DOHH2 (cell line): Measurements from ENCODE around the gene ORC1.

ENCODE experiments used
- H3F3A ChIP-seq: fragments of 200-600 bp; sonication (generic), shearing (Covaris generic); 2 replicates; pipeline ENCODE4 v1.6.0; 2016; ENCODE audit warnings: antibody characterized with exemption, mild to moderate bottlenecking; ENCODE audit not compliant: control insufficient read depth, insufficient read depth
- H3K27ac ChIP-seq: fragments of 200-600 bp; sonication (generic); 2 replicates; pipeline ENCODE4 v1.5.1; 2014; ENCODE audit warnings: low read depth, mild to moderate bottlenecking, low read length, moderate library complexity
- H3K27me3 ChIP-seq: fragments of 200-600 bp; sonication (generic); 2 replicates; pipeline ENCODE4 v1.6.1; 2014; ENCODE audit warnings: mild to moderate bottlenecking, low read length, mixed read lengths; ENCODE audit not compliant: control insufficient read depth
- H3K36me3 ChIP-seq: fragments of 200-600 bp; sonication (generic); 2 replicates; pipeline ENCODE4 v1.6.1; 2014; ENCODE audit warnings: mild to moderate bottlenecking, low read length, moderate library complexity, mixed read lengths; ENCODE audit not compliant: control insufficient read depth
- H3K4me1 ChIP-seq: fragments of 200-600 bp; sonication (generic); 2 replicates; pipeline ENCODE4 v1.6.1; 2014; ENCODE audit warnings: mild to moderate bottlenecking, low read length, mixed read lengths; ENCODE audit not compliant: control insufficient read depth
- H3K4me2 ChIP-seq: fragments of 200-600 bp; sonication (generic); 2 replicates; pipeline ENCODE4 v1.6.0; 2014; ENCODE audit warnings: mild to moderate bottlenecking, low read length, moderate library complexity
- H3K4me3 ChIP-seq: fragments of 200-600 bp; sonication (generic); 2 replicates; pipeline ENCODE4 v1.5.1; 2014; ENCODE audit warnings: mild to moderate bottlenecking, low read length, mixed read lengths
- H3K79me2 ChIP-seq: fragments of 200-600 bp; sonication (generic); 2 replicates; pipeline ENCODE4 v1.6.1; 2014; ENCODE audit warnings: mild to moderate bottlenecking, low read length, mixed read lengths; ENCODE audit not compliant: control insufficient read depth
- H3K9me2 ChIP-seq: fragments of 200-600 bp; sonication (generic); replicated peaks from 2 replicates; pipeline ENCODE4 v1.6.1; 2014; ENCODE audit warnings: mild to moderate bottlenecking, low read length, mixed read lengths; ENCODE audit not compliant: control insufficient read depth
- H3K9me3 ChIP-seq: fragments of 200-600 bp; sonication (generic); 2 replicates; pipeline ENCODE4 v1.6.1; 2014; ENCODE audit warnings: antibody characterized with exemption, low read length, mixed read lengths; ENCODE audit not compliant: control insufficient read depth, insufficient read depth
- H4K20me1 ChIP-seq: fragments of 200-600 bp; sonication (generic); 2 replicates; pipeline ENCODE4 v1.6.0; 2014; ENCODE audit warnings: low read depth, mild to moderate bottlenecking, antibody characterized with exemption, low read length, moderate library complexity; ENCODE audit not compliant: control insufficient read depth, insufficient read depth
- EZH2phosphoT487 ChIP-seq: fragments of 200-600 bp; sonication (generic); IDR thresholded peaks from 2 replicates; pipeline ENCODE4 v1.6.1; 2017; ENCODE audit warnings: borderline replicate concordance, mild to moderate bottlenecking, antibody characterized with exemption, low read length, moderate library complexity, mixed read lengths
- TF ChIP-seq, protein P1 (sequence below): fragments of 200-600 bp; sonication (generic); IDR thresholded peaks from one replicate; pipeline ENCODE4 v1.5.1; 2014; ENCODE audit warnings: antibody characterized with exemption, mild to moderate bottlenecking, low read depth, low read length; ENCODE audit not compliant: poor library complexity, severe bottlenecking

The ORC1 gene

DNA sequence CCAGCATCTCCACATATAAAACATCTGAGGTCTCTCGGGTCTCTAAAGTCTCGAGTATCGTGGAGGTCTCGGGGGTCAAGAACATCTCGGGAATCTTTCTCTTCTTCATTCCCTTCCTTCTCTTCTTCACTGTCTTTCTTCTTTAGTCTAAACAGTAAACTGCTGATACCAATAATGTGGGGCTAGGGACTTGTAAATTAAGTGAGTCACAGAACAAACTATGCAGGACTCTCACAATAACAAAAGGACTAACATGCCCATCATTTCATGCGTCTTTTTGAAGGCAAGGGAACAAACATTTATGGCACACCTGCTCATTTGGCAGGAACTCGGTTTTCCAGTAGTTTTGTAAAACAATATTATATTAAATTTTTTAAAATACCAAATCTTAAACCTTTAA lies 32.6 kb upstream of the ORC1 start:
- Histone ChIP-seq H3K4me2 (no peak overlapping the region), H3K79me2 (no peaks in the 10 kb centered on the region), H3K27ac (no peak overlapping the region), H3F3A (no peaks in the 10 kb centered on the region), H4K20me1 (no peaks in the 10 kb centered on the region), H3K9me2 (no peaks in the 10 kb centered on the region), H3K9me3 (no peaks in the 10 kb centered on the region), H3K36me3 (peaks cover 52% of the 10 kb centered on the region), H3K4me1 (no peaks in the 10 kb centered on the region), H3K27me3 (no peaks in the 10 kb centered on the region), H3K4me3 (no peak overlapping the region)
- TF ChIP-seq EZH2phosphoT487: no peak
- TF ChIP-seq, protein P1, sequence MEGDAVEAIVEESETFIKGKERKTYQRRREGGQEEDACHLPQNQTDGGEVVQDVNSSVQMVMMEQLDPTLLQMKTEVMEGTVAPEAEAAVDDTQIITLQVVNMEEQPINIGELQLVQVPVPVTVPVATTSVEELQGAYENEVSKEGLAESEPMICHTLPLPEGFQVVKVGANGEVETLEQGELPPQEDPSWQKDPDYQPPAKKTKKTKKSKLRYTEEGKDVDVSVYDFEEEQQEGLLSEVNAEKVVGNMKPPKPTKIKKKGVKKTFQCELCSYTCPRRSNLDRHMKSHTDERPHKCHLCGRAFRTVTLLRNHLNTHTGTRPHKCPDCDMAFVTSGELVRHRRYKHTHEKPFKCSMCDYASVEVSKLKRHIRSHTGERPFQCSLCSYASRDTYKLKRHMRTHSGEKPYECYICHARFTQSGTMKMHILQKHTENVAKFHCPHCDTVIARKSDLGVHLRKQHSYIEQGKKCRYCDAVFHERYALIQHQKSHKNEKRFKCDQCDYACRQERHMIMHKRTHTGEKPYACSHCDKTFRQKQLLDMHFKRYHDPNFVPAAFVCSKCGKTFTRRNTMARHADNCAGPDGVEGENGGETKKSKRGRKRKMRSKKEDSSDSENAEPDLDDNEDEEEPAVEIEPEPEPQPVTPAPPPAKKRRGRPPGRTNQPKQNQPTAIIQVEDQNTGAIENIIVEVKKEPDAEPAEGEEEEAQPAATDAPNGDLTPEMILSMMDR: no peak

DNA sequence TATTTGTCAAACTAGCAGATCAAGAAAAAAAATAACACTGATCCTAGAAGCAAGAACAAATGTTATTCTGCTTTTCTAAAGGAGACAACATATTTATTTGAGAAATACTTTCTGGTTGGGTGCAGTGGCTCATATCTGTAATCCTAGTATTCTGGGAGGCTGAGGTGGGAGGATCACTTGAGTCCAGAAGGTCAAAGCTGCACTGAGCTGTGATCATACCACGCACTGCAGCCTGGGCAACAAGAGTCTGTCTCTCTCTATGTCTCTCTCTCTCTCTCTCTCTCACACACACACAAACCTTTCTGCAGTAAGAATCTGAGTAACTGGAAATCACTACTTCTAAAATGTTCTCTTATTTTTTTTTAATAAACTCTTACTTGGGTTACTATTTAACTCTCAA lies 31.4 kb upstream of the ORC1 start:
- no peaks in the 10 kb centered on the region for H4K20me1 ChIP-seq
- no peak overlapping the region for H3K4me3 ChIP-seq
- H3K4me2 ChIP-seq: no peak overlapping the region
- H3K36me3 ChIP-seq: peaks cover 57% of the 10 kb centered on the region
- H3K79me2 ChIP-seq: no peaks in the 10 kb centered on the region
- no peaks in the 10 kb centered on the region for H3F3A ChIP-seq
- no peak overlapping the region for H3K27ac ChIP-seq
- no peaks in the 10 kb centered on the region for H3K9me2 ChIP-seq
- H3K9me3 ChIP-seq: no peaks in the 10 kb centered on the region
- no peaks in the 10 kb centered on the region for H3K27me3 ChIP-seq
- no peaks in the 10 kb centered on the region for H3K4me1 ChIP-seq
- TF ChIP-seq, protein P1: no peak
- no peak for TF ChIP-seq EZH2phosphoT487

DNA sequence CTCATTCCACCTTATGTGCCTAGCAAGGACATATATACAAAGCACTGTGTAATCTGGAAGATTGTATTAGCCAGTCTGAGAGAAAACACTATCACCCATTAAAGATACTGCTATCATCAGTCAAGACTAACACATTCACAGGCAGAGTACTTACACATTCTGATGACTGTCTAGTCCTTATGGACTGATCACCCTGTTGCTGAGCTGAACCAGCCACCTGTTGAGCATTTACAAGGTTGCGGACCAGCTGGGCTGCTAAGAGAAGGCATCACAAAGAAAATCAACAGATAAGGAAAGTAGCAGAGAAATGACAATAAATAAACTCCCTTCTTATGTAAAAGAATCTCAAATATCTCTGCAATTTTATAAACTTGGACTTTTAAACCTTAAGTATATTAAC lies 31.0 kb upstream of the ORC1 start:
- Histone ChIP-seq H3K9me2 (no peaks in the 10 kb centered on the region), H3K79me2 (no peaks in the 10 kb centered on the region), H4K20me1 (no peaks in the 10 kb centered on the region), H3K4me1 (no peaks in the 10 kb centered on the region), H3K36me3 (peaks cover 58% of the 10 kb centered on the region), H3K27me3 (no peaks in the 10 kb centered on the region), H3K4me2 (no peak overlapping the region), H3K27ac (no peak overlapping the region), H3K4me3 (no peak overlapping the region), H3K9me3 (no peaks in the 10 kb centered on the region), H3F3A (no peaks in the 10 kb centered on the region)
- TF ChIP-seq EZH2phosphoT487: no peak
- TF ChIP-seq, protein P1: no peak

DNA sequence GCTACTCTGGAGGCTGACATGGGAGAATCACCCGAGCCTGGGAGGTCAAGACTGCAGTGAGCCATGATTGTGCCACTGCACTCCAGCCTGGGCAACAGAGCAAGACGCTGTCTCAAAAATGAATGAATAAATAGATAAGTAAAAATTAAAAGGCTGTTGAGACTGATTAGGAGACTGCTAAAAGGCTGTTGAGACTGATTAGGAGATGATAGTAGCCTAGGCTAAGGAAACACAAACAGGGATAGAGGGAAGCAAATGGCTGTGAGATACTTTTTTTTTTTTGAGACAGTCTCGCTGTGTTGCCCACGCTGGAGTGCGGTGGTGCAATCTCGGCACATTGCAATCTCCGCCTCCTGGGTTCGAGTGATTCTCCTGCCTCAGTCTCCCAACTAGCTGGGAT lies 28.6 kb upstream of the ORC1 start:
- no peaks in the 10 kb centered on the region for H3K9me3 ChIP-seq
- H3K4me2 ChIP-seq: no peak overlapping the region
- no peaks in the 10 kb centered on the region for H3K4me1 ChIP-seq
- no peaks in the 10 kb centered on the region for H3K27me3 ChIP-seq
- H3K27ac ChIP-seq: no peak overlapping the region
- H3K79me2 ChIP-seq: no peaks in the 10 kb centered on the region
- H3F3A ChIP-seq: no peaks in the 10 kb centered on the region
- peaks cover 40% of the 10 kb centered on the region for H3K36me3 ChIP-seq
- H4K20me1 ChIP-seq: no peaks in the 10 kb centered on the region
- H3K4me3 ChIP-seq: no peak overlapping the region
- TF ChIP-seq, protein P1: no peak
- TF ChIP-seq EZH2phosphoT487: no peak
- no peaks in the 10 kb centered on the region for H3K9me2 ChIP-seq
